SW 1271 (cell line): Measurements from ENCODE around the gene CYB561D2.

ENCODE experiments used
- DNase-seq, 2 experiments: peaks; one replicate each; lab custom pipeline; 2025; lab: John Stamatoyannopoulos, UW

Gene CYB561D2

GRCh38 chr3:50365080-50365841, 14.6 kb downstream of the CYB561D2 start:
- DNase-seq = no peak

GRCh38 chr3:50365842-50366220, 15.2 kb downstream of the CYB561D2 start:
- DNase-seq = no peak

- no peak for DNase-seq
These were observed 18.5 kb downstream of the CYB561D2 start for GRCh38 chr3:50369012-50369670.

- DNase-seq = no peak
These were observed 19.9 kb downstream of the CYB561D2 start for GRCh38 chr3:50370594-50370993.

GRCh38 chr3:50371133-50371685, 20.5 kb downstream of the CYB561D2 start:
- no peak for DNase-seq

GRCh38 chr3:50372349-50372748, 21.7 kb downstream of the CYB561D2 start:
- DNase-seq = no peak

- no peak for DNase-seq
These were observed 22.7 kb downstream of the CYB561D2 start for GRCh38 chr3:50373146-50374051.

- no peak for DNase-seq
These were observed 23.9 kb downstream of the CYB561D2 start for GRCh38 chr3:50374363-50375257.

- DNase-seq = no peak
These were observed 24.7 kb downstream of the CYB561D2 start for GRCh38 chr3:50375258-50375931.

GRCh38 chr3:50378024-50378423, 27.4 kb downstream of the CYB561D2 start:
- no peak for DNase-seq

- no peak for DNase-seq
These were observed 28.1 kb downstream of the CYB561D2 start for GRCh38 chr3:50378757-50379156.

GRCh38 chr3:50380405-50381085, 29.9 kb downstream of the CYB561D2 start:
- DNase-seq = no peak

- no peak for DNase-seq
These were observed 30.7 kb downstream of the CYB561D2 start for GRCh38 chr3:50381383-50381782.

- DNase-seq = no peak
These were observed 32.1 kb downstream of the CYB561D2 start for GRCh38 chr3:50382722-50383121.

- DNase-seq = no peak
These were observed 33.1 kb downstream of the CYB561D2 start for GRCh38 chr3:50383750-50384149.

- DNase-seq = no peak
These were observed 35.1 kb downstream of the CYB561D2 start for GRCh38 chr3:50385754-50386153.

GRCh38 chr3:50388016-50388719, 37.5 kb downstream of the CYB561D2 start:
- no peak for DNase-seq

- DNase-seq = no peak
These were observed 38.2 kb downstream of the CYB561D2 start for GRCh38 chr3:50388720-50389413.

GRCh38 chr3:50389414-50389767, 38.7 kb downstream of the CYB561D2 start:
- DNase-seq = no peak
